Panc1 (cell line): ENCODE data around the gene ENOX2. TPM values are rescaled to one million over a fixed set of nuclear protein-coding genes. Genes with fewer than 3 reads are reported as not detected.

ENCODE experiments used
- ATAC-seq: fragments of 200-7000 bp; cut with Tn5 transposase; 2 replicates; pipeline ENCODE4 v1.9.1; 2020; ENCODE audit warnings: mild to moderate bottlenecking, moderate library complexity
- BruUV-seq: library from RNA; stranded (reverse); fragments of 400-500 nt; replicated peaks from 2 replicates; lab custom pipeline; 2021; lab: Mats Ljungman, UMichigan
- CTCF ChIA-PET: fragments of 300-600 bp; sonication (Branson Sonifier 250); formaldehyde crosslinking; loops from one replicate; lab custom pipeline; 2022; ENCODE audit warnings: antibody characterized with exemption; lab: Charles Lee
- POLR2A ChIA-PET: fragments of 300-600 bp; sonication (Branson Sonifier 250); formaldehyde crosslinking; loops from one replicate; lab custom pipeline; 2022; ENCODE audit warnings: antibody characterized with exemption; lab: Charles Lee
- DNase-seq: peaks from one replicate; pipeline ENCODE4 v3.0.0-alpha.2; 2010; ENCODE audit warnings: low read depth, low spot score
- H3K27ac ChIP-seq: 2 replicates; pipeline ENCODE4 v1.5.1; 2011; ENCODE audit warnings: mild to moderate bottlenecking, low read length, inconsistent platforms
- H3K27me3 ChIP-seq: fragments of 200-500 bp; sonication (Bioruptor generic); 2 replicates; pipeline ENCODE4 v1.6.0; 2014; ENCODE audit warnings: low read length, inconsistent platforms; ENCODE audit not compliant: control insufficient read depth, insufficient read depth
- H3K36me3 ChIP-seq: fragments of 200-500 bp; sonication (Bioruptor generic); 2 replicates; pipeline ENCODE4 v1.5.1; 2014; ENCODE audit warnings: inconsistent platforms, mild to moderate bottlenecking, low read length, moderate library complexity; ENCODE audit not compliant: control insufficient read depth, insufficient read depth
- H3K4me1 ChIP-seq: 2 replicates; pipeline ENCODE4 v1.5.1; 2011; ENCODE audit warnings: inconsistent platforms, mild to moderate bottlenecking, low read length, moderate library complexity; ENCODE audit not compliant: control insufficient read depth, insufficient read depth
- H3K4me3 ChIP-seq, 2 experiments: 2 replicates each; pipeline ENCODE4 v1.5.1; 2011 to 2012; ENCODE audit warnings: low read depth in 2 of 2, low read length in 2 of 2, mild to moderate bottlenecking in 2 of 2, inconsistent platforms in 1 of 2, moderate library complexity in 1 of 2
- H3K9me3 ChIP-seq: fragments of 200-500 bp; sonication (Bioruptor generic); 2 replicates; pipeline ENCODE4 v1.5.1; 2014; ENCODE audit warnings: low read depth, mild to moderate bottlenecking, inconsistent platforms, low read length, moderate library complexity; ENCODE audit not compliant: control insufficient read depth, insufficient read depth
- CTCF ChIP-seq: fragments of 450-650 bp; IDR thresholded peaks from 2 replicates; pipeline ENCODE4 v1.5.1; 2017; ENCODE audit warnings: mild to moderate bottlenecking
- REST ChIP-seq, 2 experiments: IDR thresholded peaks; 2 replicates each; pipeline ENCODE4 v1.6.1; 2011 to 2012; ENCODE audit warnings: low read depth in 2 of 2, control low read depth in 1 of 2, low read length in 1 of 2, mild to moderate bottlenecking in 1 of 2, moderate library complexity in 1 of 2; ENCODE audit not compliant: insufficient read depth in 1 of 2
- in situ Hi-C: cut with HindIII; loops from 2 replicates; pipeline ENCODE4 v1.10.0; 2016; ENCODE audit warnings: low sequenced_read_pairs, low pct_unique_long_range_greater_than_20kb
- intact Hi-C: fragments of 100-400 bp; cut with micrococcal nuclease; formaldehyde crosslinking; loops from one replicate; pipeline ENCODE4 v1.10.0; 2022; ENCODE audit not compliant: unreplicated experiment
- total RNA-seq: library from RNA; stranded (reverse); gene quantifications from one replicate; pipeline ENCODE4 v1.2.1, GENCODE V29; 2021; ENCODE audit not compliant: unreplicated experiment

The ENOX2 gene
- total RNA-seq, 1 experiment from 2014 or later = 12.4 TPM

GRCh38 chrX:130575831-130576389 lies 327.1 kb downstream of the ENOX2 start:
- ATAC-seq (peak; percentile 78), DNase-seq (peak; percentile 42)
- CTCF ChIA-PET = interaction anchor here (0.6 to 1.7 kb wide), 7 partner anchors 20 to 1238 kb away, joined by 3 to 12 read pairs (median 4); no protein-coding TSS in a partner anchor
- Histone ChIP-seq H3K9me3 (no peaks in the 10 kb centered on the region), H3K27me3 (no peaks in the 10 kb centered on the region), H3K4me3 (no peak overlapping the region), H3K36me3 (no peaks in the 10 kb centered on the region), H3K27ac (no peak overlapping the region), H3K4me1 (no peaks in the 10 kb centered on the region)
- POLR2A ChIA-PET = no interaction called here
- BruUV-seq = no TSS peak
- in situ Hi-C loops (no loop called here), intact Hi-C loops (loop anchor here (10.0 kb wide), 1 partner anchor 339 kb away; no protein-coding TSS in a partner anchor)
- TF ChIP-seq CTCF (peak; percentile 90), REST (IDR thresholded peaks at IDR 0.05; ENCODE audit: insufficient read depth in 1 of 2, low read depth in 2 of 2, low read length in 1 of 2) (no peak)

Other genes with a start within 250 kb of the ENOX2 start
- not detected for gene ARHGAP36, start 155.1 kb upstream of the ENOX2 start, total RNA-seq